Tibial nerve (tissue), 4 donors: Measurements from ENCODE around the gene C20orf96.
"Not testable (repeated sequence)": the region's sequence is repeated elsewhere in the genome, so short reads cannot be mapped to it uniquely, and the experiment has no call there.

Source experiments
- CTCF ChIP-seq, 5 experiments: fragments of 200-600 bp in 3 of 5; fragments of 450-650 bp in 2 of 5; sonication (generic) in 3 of 5; IDR thresholded peaks; one replicate each; pipeline ENCODE4 v1.5.1; 2016 to 2019; ENCODE audit warnings: antibody characterized with exemption in 5 of 5, mild to moderate bottlenecking in 3 of 5, moderate library complexity in 2 of 5
- EP300 ChIP-seq, 2 donors: sonication (generic); formaldehyde crosslinking; IDR thresholded peaks; one replicate each; pipeline ENCODE4 v1.6.1; 2017; ENCODE audit warnings: antibody characterized with exemption in 2 of 2, mild to moderate bottlenecking in 1 of 2

- not testable (repeated sequence) for TF ChIP-seq CTCF, EP300 (IDR thresholded peaks at IDR 0.05)
These were observed 37.1 kb downstream of the C20orf96 start for GRCh38 chr20:253447-253846.
